GOT3 (cell line): Measurements from ENCODE around the gene SIGLEC5.
"Not testable (repeated sequence)": the region's sequence is repeated elsewhere in the genome, so short reads cannot be mapped to it uniquely, and the experiment has no call there.

Source experiments
- DNase-seq: peaks from one replicate; lab custom pipeline; 2025; ENCODE audit warnings: mixed read lengths; lab: John Stamatoyannopoulos, UW

SIGLEC5 gene

GRCh38 chr19:51630315-51630714, at the start of gene SIGLEC5:
TSS of gene SIGLEC5 (minus strand) at chr19:51630401. CDS start at chr19:51630335, 66 bp downstream.
- DNase-seq, result not testable (repeated sequence)

GRCh38 chr19:51676566-51677083, 46.4 kb upstream of the SIGLEC5 start:
- no peak for DNase-seq

- not testable (repeated sequence) for DNase-seq
These were observed 45.8 kb upstream of the SIGLEC5 start for GRCh38 chr19:51675911-51676565.

- no peak for DNase-seq
These were observed 38.0 kb upstream of the SIGLEC5 start for GRCh38 chr19:51668216-51668615.

- no peak for DNase-seq
These were observed 34.8 kb upstream of the SIGLEC5 start for GRCh38 chr19:51664997-51665396.

GRCh38 chr19:51664131-51664530, 33.9 kb upstream of the SIGLEC5 start:
- DNase-seq, result no peak

GRCh38 chr19:51663650-51664049, 33.4 kb upstream of the SIGLEC5 start:
- no peak for DNase-seq

GRCh38 chr19:51660975-51661600, 30.9 kb upstream of the SIGLEC5 start:
- DNase-seq, result peak; percentile 18

GRCh38 chr19:51654783-51655182, 24.6 kb upstream of the SIGLEC5 start:
- DNase-seq, result no peak

GRCh38 chr19:51653162-51653561, 23.0 kb upstream of the SIGLEC5 start:
- no peak for DNase-seq

GRCh38 chr19:51652266-51652665, 22.1 kb upstream of the SIGLEC5 start:
- DNase-seq, result no peak

- no peak for DNase-seq
These were observed 21.1 kb upstream of the SIGLEC5 start for GRCh38 chr19:51651216-51651846.

GRCh38 chr19:51647318-51647717, 17.1 kb upstream of the SIGLEC5 start:
- no peak for DNase-seq

- not testable (repeated sequence) for DNase-seq
These were observed 16.5 kb upstream of the SIGLEC5 start, which contains the start of gene SIGLEC14 for GRCh38 chr19:51646730-51647129. TSS of gene SIGLEC14 (minus strand) at chr19:51646825. CDS start at chr19:51646759, 66 bp downstream.

- no peak for DNase-seq
These were observed 14.6 kb upstream of the SIGLEC5 start for GRCh38 chr19:51644636-51645271.

GRCh38 chr19:51641648-51642047, 11.4 kb upstream of the SIGLEC5 start:
- DNase-seq, result no peak

GRCh38 chr19:51640386-51640785, 10.2 kb upstream of the SIGLEC5 start:
- no peak for DNase-seq

GRCh38 chr19:51639916-51640315, 9.7 kb upstream of the SIGLEC5 start:
- no peak for DNase-seq

- DNase-seq, result no peak
These were observed 7.3 kb upstream of the SIGLEC5 start for GRCh38 chr19:51637362-51637978.

GRCh38 chr19:51632126-51632525, 1.9 kb upstream of the SIGLEC5 start:
- no peak for DNase-seq

GRCh38 chr19:51628153-51628939, 1.9 kb downstream of the SIGLEC5 start:
- DNase-seq, result no peak
